ENCODE measurements around the gene CIC.

CIC gene

DNA sequence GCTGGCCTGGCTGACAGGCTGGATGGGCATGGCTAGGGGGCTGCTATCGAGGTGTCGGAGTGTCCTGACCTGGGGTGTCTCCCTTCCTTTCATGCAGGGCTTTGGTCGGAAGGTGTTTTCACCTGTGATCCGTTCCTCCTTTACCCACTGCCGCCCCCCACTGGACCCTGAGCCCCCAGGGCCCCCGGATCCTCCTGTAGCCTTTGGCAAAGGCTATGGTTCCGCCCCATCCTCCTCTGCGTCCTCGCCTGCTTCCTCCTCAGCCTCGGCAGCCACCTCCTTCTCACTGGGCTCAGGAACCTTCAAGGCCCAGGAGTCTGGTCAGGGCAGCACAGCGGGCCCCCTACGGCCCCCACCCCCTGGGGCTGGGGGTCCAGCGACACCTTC is 21.1 kb downstream of the CIC start:
- no peak for DNase-seq

- peak; percentile 62 for DNase-seq
These were observed 21.7 kb downstream of the CIC start for GRCh38 chr19:42290523-42291434.

GRCh38 chr19:42291435-42291810 is 22.4 kb downstream of the CIC start:
- DNase-seq = no peak

GRCh38 chr19:42292042-42292960 is 23.2 kb downstream of the CIC start:
- DNase-seq = no peak

DNA sequence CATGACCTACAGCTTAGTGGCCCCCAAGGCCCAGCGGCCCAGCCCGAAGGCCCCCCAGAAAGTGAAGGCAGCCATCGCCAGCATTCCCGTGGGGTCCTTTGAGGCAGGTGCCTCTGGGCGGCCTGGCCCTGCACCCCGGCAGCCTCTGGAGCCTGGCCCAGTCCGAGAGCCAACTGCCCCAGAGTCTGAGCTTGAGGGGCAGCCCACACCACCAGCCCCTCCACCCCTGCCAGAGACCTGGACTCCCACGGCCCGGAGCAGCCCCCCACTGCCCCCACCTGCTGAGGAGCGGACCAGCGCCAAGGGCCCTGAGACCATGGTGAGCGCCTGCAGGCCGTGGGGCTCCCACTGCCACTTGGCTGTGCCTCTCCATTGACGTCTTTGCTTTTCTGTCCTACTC is 23.9 kb downstream of the CIC start:
- DNase-seq = no peak

GRCh38 chr19:42293540-42293939 is 24.5 kb downstream of the CIC start:
- no peak for DNase-seq

DNA sequence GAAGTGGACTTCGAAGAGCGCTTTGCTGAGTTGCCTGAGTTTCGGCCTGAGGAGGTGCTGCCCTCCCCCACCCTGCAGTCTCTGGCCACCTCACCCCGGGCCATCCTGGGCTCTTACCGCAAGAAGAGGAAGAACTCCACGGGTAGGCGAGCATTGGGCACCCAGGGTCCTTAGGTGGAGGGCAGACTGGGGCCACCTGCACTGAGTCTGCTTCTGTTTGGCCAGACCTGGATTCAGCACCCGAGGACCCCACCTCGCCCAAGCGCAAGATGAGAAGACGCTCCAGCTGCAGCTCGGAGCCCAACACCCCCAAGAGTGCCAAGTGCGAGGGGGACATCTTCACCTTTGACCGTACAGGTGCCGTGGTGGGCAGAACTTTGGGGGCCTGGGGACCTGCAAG is 24.9 kb downstream of the CIC start:
- no peak for DNase-seq

GRCh38 chr19:42294471-42295137 is 25.6 kb downstream of the CIC start:
- DNase-seq = no peak

DNA sequence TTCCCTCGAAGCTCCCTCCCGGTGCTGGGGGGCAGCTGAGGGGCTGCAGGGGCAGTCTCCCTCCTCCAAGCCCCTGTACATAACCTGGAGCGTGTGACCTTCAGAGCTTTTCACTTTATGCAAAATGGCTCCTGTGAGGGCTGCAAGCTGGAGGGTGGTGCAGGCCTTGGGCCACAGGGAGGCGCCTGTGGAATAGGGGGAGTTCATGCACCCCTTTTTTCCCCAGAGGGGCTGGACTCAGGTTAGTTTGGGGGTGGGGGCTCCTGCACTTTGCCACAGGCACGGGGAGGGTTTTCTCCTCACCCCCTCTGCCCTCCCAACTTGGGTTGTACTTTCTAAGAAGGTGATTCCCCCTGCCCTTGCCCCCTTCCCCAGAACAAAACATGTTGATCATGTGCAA is 26.3 kb downstream of the CIC start:
- DNase-seq = no peak

- DNase-seq = peak; percentile 85
These were observed 26.9 kb downstream of the CIC start for GRCh38 chr19:42295831-42296525.

GRCh38 chr19:42297039-42297438 is 28.0 kb downstream of the CIC start:
- no peak for DNase-seq

GRCh38 chr19:42301646-42302203 is 32.7 kb downstream of the CIC start, which contains the start of gene PRR19:
PRR19 (plus strand) TSS chr19:42302132; CDS start chr19:42309585, 7,453 bp downstream.
- no peak for DNase-seq

- DNase-seq = no peak
These were observed 34.0 kb downstream of the CIC start for GRCh38 chr19:42303101-42303464.

GRCh38 chr19:42303876-42304275 is 34.8 kb downstream of the CIC start:
- DNase-seq = no peak

DNA sequence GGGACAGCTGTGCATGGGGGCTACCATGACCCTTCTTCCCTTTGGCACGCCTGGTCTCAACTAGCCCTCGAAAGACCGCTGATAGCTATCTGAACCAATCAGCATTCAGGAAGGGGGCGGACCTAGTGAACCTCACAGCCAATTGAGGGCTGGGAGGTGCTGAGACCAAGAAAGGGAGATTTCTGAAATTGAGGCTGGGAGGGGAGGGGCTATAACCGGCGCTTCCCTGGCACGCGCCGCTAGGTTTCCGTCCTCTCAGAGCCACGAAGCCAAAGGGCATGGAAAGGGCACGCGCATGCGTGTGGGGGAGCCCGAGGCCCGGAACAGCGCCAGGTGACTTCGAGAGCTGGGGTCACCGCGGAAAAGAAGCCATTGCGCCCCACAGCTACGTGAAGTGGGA is 37.6 kb downstream of the CIC start:
- DNase-seq = no peak

DNA sequence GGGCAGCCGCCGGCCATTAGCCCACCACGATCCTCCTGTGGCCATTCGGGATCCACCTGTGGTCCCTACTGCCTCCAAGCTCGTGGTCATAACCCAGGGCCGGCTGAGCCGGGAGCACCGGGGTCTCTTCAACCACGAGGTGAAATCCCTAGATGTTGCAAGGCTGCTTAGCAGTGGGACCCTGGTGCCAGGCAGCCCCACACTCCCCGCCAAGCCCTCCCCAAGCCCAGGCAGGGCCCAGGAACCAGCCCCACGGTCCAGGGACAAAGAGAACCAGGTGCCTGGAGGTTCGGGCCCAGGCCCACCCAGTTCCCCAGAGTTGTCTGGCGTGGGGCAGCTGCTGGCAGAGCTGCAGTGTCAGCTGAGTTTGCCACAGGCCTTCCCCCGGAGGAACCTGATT is 40.6 kb downstream of the CIC start:
- DNase-seq = no peak

DNA sequence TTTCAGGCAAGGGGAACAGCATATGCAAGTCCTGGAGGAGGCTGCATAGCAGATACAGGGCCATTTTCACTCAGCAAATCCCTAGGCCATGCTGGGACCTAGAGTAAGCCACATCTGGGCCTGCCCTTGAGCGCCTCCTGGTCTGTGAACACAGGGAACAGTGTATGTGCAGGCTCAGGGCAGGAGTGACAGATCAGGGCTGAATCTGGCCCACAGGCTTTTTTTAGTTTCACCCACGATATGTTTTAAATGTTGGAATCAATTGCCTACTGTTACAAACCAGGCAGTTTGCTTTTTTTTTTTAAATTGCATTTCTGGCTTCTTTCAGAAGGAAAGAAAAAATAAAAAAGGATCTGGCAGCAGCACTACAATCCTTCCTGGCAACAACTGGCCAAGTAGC is 42.6 kb downstream of the CIC start:
- no peak for DNase-seq

DNA sequence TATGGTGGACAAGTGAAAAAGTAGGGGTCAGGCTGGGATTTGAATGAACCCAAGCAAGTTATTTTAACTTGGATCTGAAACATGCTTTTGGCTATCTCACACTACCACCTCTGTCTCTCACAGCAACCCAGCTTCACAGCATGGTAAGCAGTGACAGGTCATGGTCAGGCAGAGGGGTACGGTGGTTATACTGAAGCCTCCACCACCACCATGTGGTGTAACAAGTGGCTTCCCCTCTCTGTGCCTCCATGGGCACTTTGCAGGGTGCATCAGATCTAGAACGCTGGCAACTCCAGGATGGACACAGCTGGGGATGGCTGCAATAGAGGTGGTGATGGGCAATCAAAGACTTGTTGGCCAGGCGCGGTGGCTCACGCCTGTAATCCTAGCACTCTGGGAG is 43.3 kb downstream of the CIC start:
- no peak for DNase-seq

DNA sequence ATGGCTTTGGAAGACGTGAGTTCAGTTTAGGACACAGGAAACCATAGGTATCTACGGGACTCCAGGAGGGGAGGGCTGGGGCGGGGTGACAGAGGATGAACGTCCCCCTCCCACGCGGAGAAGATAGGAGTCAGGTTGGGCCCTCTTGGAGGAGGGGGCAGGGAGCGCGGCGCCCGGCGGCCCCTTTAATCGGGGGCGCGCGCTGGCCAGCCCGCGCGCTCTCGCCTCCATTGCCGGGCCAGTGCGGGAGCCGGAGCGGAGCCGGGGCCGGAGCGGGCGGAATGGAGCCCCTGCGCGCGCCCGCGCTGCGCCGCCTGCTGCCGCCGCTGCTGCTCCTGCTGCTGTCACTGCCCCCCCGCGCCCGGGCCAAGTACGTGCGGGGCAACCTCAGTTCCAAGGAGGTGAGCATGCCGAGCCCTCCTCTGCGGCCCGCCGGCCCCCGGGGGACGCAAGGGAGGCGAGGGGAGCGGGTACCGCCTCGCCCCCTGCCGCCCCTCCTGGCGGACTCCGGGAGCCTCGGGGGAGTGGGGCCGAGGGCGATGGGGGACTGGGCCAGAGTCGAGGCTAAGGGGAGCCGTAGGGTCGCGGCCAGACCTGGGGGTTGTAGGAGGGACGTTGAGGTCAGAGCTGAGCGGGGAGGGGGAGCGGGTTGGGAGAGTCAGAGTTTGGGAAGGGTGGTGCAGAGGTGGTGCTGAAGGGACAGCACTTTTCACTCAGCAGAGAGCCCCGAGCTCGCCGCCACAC is 44.2 kb downstream of the CIC start, which contains the start of gene TMEM145:
TMEM145 (plus strand) TSS at position 214 of the 744 bp plus-strand sequence; CDS start at position 282, 68 bp downstream.
- DNase-seq = peak; percentile 40

GRCh38 chr19:42313840-42314755 is 45.0 kb downstream of the CIC start:
- no peak for DNase-seq

Data from CD4-positive, alpha-beta T cell treated with Interleukin-15 for 1 hour (primary cell).